Stimulated activated CD8-positive, alpha-beta memory T cell treated with anti-CD3 and anti-CD28 coated beads, Interleukin-7, amount 100 ng/mL, for 4 hours (primary cell): ENCODE data around the gene TIPARP.

Experiments used
- DNase-seq, 2 donors: peaks; one replicate each; pipeline ENCODE4 v3.0.0-alpha.2; 2020; ENCODE audit warnings: low read depth in 2 of 2

The TIPARP gene

GRCh38 chr3:156676768-156677479 lies 2.5 kb downstream of the TIPARP start:
- no peak for DNase-seq

GRCh38 chr3:156677536-156677935 lies 3.1 kb downstream of the TIPARP start:
- no peak for DNase-seq

DNA sequence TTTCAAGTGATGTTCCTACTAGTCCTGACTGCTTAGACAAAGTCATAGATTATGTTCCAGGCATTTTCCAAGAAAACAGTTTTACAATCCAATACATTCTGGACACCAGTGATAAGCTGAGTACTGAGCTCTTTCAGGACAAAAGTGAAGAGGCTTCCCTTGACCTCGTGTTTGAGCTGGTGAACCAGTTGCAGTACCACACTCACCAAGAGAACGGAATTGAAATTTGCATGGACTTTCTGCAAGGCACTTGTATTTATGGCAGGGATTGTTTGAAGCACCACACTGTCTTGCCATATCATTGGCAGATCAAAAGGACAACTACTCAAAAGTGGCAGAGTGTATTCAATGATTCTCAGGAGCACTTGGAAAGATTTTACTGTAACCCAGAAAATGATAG lies 3.8 kb downstream of the TIPARP start:
- DNase-seq = no peak

DNA sequence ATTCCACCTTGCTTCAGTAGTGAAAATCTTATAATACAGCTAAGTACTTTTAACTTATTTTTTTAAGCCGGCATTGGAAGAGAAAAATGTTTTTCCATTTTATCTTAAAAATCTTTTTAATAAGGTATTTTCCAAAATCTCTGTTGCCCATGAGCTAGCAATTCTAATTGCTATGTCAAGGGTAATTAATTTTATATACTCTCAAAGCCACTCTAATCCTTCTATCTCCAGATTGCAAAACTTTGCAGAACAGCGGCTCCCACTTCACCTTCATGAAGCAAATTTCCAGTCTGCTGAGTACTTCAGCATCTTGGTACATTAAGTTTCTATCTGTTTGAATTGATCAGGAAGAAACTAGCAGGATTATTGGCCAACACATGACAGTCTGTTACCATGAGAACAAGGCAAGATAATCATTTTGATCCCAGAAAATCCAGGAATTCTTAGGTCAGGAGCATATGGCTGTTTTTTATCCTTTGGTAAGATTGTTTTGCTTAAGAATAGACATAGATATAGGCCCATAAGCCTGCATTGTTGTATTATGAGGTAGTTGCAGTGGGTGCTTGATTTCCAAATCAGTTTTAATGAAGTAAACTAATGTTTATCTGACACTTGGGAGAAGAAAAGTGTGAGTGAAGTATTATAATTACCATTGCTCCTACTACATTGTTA lies 6.0 kb downstream of the TIPARP start:
- no peak for DNase-seq

DNA sequence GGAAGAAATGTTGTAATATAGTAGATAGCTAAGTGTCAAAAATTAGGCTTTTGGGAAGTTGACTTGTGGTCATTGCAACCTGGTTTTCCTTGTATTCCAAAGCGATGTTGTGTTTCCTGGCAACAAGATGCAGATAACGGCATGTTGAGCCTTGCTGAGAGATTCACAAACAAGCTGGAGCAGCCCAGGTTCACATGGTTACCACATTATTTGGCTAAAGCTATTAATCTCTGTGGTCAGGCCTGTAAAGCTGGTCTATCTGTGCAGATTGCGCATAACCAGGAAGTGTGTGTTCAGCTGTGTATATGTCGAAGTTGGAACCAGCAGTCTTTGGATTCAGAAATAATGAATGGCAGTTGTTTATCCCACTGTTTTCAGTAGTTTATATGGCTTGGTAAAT lies 6.6 kb downstream of the TIPARP start:
- DNase-seq = no peak

- DNase-seq = no peak
Observed at GRCh38 chr3:156682501-156682900, 8.1 kb downstream of the TIPARP start.

DNA sequence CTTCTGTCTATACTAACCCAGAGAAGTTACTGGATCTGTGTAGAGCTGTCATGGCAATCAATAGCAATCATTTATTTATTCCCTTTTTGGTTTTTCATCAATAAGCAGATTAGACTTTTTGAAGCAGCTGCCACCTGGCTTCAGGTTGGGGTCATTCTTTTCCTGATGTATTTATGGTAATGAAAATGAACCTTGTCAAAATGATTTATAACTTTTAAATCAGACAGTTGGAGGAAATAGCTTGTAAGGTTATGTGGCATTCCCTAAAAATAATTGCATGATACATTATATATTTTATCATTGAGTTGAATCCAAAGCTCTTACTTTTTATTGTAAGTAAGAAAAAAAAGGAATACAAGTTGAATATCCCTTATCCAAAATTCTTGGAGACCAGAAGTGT lies 8.6 kb downstream of the TIPARP start:
- no peak for DNase-seq

DNA sequence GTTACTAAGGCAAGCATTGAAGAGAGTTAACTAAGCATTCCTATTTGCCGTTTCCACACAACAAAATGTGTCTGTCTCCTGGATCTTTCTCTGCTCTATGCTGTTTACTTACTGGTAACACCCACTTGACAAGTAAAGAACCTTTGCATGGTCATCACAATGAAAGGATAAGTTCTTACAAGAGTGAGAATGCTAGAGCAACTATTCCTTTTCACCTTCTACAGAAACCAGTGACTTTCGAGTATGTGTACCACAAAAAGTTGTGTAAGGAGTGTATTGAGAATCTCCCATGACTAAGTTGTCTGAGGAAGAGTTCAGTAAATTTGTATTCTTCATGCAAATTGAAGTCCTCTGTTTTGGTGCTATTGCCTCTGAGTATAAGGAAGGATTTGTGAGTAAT lies 10.8 kb downstream of the TIPARP start:
- DNase-seq = no peak

DNA sequence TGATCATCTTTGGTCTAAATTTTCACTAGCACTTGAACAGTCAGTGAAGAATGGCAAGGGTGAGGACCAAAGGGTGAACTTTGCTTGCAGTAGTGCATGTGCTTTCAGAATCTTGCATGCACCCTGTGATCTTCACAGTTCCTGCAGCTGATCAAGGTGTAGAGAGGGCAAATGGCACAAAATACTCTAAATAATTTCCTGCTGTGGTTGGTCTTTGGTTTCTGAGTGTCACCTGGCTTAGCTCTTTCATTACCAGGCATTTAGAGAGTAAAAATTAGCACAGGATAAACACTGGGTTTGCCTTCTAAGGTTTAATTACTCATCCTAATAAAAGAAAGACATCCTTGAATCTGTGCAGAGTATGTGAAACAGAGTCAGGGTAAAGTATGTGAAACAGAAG lies 11.4 kb downstream of the TIPARP start:
- DNase-seq = no peak

DNA sequence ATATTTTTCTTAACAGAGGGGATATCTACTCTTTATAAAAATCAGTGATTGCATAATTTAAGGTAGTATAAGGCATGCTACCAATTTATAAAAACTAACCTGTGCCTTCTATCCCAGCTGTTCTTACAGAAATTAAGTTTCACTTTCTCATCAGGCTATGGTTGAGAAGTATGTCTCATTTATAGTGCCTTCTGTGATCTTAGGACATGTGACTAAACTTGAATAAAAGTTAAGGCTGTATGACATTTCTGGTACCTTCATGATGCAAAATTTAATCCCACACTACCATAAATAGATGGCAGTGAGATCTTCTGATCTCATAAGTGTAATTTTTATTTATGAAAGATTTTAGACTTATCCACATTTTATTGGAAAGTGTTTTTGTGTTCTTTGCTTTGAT lies 12.6 kb downstream of the TIPARP start:
- no peak for DNase-seq

- DNase-seq = no peak
Observed at GRCh38 chr3:156688632-156689452, 14.5 kb downstream of the TIPARP start.

GRCh38 chr3:156689608-156690007 lies 15.2 kb downstream of the TIPARP start:
- no peak for DNase-seq

- DNase-seq = no peak
Observed at GRCh38 chr3:156691920-156692319, 17.5 kb downstream of the TIPARP start.

DNA sequence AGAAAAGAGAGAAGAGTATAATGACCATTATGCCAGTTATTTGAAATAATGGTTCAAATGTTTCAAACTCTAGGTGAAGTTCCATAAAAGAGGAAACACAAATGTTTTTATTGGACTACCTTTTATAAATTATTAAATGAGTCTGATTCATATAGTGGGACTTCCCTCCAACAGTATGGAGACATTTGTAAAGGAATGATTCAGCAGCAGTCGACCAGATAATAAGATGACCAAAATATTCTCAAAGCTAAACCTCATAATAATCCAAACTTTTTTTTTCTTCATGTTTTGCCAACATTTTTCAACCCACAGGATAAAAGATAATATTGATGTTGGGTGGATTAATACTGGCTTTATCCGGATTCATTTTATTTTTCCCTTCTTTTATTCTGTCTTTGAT lies 18.8 kb downstream of the TIPARP start:
- no peak for DNase-seq

DNA sequence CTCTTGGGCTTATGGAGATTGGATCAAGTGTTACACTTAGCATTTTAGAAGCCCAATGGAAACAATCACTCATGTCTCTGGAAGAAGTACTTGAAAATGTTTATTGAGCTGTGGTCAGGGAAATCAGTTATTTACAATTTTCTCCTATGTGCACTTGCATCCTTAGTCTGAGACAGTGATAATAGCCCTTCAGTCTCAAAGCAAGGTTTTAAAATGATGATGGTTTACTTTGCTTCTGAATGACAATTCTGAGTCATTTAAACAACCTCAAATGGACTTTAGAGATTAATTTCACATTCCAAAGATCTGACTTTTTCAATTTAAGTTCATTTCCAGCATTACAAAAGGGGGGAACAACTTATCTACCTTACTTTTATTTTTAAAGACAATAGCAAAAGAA lies 20.1 kb downstream of the TIPARP start:
- no peak for DNase-seq

- DNase-seq = no peak
Observed at GRCh38 chr3:156702367-156702766, 28.0 kb downstream of the TIPARP start.

- DNase-seq = no peak
Observed at GRCh38 chr3:156704370-156705036, 30.1 kb downstream of the TIPARP start.

GRCh38 chr3:156705761-156706616 lies 31.6 kb downstream of the TIPARP start:
- no peak for DNase-seq

GRCh38 chr3:156707588-156707987 lies 33.2 kb downstream of the TIPARP start:
- no peak for DNase-seq

- no peak for DNase-seq
Observed at GRCh38 chr3:156710429-156710828, 36.0 kb downstream of the TIPARP start.

GRCh38 chr3:156711113-156711512 lies 36.7 kb downstream of the TIPARP start:
- no peak for DNase-seq
